GM19468 (cell line): ENCODE measurements around the gene ATG12.
"Not testable (repeated sequence)": the region's sequence is repeated elsewhere in the genome, so short reads cannot be mapped to it uniquely, and the experiment has no call there.

ENCODE experiments used
- ATAC-seq: cut with Tn5 transposase; IDR thresholded peaks from one replicate; pipeline ENCODE4 v1.9.1; 2021; ENCODE audit warnings: mild to moderate bottlenecking, moderate library complexity, moderate number of reproducible peaks; ENCODE audit not compliant: unreplicated experiment; ENCODE audit errors: extremely low read depth

The ATG12 gene

GRCh38 chr5:115841382-115842088, at the start of gene ATG12, which contains the start of gene AP3S1:
Gene ATG12, minus strand, starts transcription at chr5:115841565. Its CDS starts 13 bp downstream, at chr5:115841552.
Gene AP3S1, plus strand, starts transcription at chr5:115841935. Its CDS starts 103 bp downstream, at chr5:115842038.
- peak; percentile 85 for ATAC-seq

DNA sequence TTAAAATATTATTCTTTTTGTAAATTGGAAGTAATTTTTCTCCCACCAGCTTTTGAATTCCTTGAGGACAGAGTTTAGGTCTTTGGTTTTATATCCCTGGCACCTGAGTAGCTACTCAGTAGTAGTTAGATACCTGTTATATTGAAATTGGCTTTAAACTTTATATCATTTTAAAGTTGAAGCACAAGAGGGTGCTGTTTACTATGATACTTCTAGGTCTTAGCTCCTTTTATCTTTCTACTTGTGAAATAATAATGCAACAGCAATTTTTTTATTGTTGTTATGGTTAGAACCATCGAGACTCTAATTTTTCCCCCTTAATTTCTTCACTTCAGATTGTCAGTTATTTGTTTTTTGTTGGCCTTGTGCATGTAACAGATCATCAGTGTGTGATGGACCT, 46.7 kb upstream of the ATG12 start:
- no peak for ATAC-seq

GRCh38 chr5:115885208-115885607, 43.8 kb upstream of the ATG12 start:
- not testable (repeated sequence) for ATAC-seq

DNA sequence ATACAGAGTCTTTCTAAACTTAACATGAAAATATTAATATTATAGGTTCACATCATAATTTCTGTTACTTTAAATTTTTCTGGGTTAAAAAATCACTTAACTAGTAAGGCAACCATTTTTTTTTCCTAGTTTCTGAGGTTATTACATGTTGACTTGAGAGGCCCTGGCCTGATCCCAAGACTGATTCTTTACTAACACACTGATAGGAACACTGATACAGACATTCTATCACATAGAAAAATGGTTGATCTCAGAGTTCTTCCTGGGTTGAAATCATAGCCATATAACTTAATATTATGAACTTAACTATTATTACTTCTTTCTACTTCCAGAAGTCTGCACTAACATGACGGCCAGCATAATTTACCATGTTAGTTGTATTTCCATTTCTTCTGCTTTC, 43.3 kb upstream of the ATG12 start:
- ATAC-seq = no peak

GRCh38 chr5:115882434-115882833, 41.1 kb upstream of the ATG12 start:
- ATAC-seq = not testable (repeated sequence)

DNA sequence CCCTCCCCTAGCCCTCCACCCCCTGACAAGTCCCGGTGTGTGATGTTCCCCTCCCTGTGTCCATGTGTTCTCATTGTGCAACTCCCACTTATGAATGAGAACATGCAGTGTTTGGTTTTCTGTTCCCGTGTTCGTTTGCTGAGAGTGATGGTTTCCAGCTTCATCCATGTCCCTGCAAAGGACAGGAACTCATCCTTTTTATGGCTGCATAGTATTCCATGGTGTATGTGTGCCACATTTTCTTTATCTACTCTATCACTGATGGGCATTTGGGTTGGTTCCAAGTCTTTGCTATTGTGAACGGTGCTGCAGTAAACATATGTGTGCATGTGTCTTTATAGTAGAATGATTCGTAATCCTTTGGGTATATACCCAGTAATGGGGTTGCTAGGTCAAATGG, 36.0 kb upstream of the ATG12 start:
- ATAC-seq = not testable (repeated sequence)

DNA sequence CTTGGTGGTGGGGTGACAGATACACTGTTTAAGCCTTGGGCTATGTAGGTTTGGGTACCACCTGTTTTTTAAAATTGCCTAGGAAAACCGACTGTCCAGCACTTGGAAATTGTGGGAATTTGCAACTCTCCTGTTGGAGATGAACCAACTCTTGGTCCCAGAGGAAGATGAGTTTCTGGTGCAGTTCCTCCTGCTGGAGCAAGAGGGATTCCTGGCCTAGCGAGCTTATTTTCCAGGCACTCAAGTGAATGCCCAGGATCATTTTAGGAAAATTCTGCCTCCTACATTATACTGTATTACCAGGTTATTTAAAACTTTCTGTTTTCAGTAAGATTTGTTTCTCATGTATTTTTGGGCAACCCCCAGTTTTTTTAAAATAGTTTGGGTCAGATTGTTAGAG, 34.1 kb upstream of the ATG12 start:
- no peak for ATAC-seq

DNA sequence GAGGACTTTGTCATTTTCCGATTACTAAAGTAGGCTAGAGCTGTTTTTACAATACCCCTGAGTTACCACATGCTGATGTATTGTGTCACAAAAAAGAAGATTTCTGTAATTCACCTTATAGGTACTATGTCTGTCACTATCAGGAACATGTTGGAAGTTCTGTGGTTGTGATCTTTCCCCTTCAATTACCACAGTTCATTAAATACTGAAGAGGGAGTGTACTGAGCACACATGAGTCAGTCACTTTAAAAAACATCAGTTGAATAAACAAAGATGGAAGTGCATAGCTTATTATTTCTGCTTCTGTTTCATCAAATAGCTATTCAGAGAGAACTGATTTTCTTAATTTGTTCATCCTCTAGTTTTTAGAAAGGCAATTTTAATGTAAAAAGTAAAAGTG, 32.0 kb upstream of the ATG12 start:
- no peak for ATAC-seq

DNA sequence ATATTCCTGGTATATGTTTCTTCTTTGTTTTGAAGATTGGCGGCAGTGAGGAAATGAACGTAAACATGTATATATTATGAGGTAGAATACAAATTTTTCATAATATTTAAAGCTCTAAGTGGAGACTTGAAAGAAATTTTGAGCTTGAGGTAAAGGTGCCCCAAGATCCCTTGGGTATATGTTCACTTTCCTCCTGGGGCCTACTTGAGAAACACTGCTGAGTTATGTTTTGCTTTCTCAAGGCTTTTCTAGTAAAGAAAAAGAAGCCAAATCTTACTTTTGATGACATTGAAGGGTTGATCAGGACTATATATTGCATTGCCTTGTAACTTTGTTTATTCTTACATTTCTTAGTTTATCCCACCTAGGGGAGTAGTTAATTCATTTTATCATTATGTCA, 31.1 kb upstream of the ATG12 start:
- ATAC-seq = no peak

DNA sequence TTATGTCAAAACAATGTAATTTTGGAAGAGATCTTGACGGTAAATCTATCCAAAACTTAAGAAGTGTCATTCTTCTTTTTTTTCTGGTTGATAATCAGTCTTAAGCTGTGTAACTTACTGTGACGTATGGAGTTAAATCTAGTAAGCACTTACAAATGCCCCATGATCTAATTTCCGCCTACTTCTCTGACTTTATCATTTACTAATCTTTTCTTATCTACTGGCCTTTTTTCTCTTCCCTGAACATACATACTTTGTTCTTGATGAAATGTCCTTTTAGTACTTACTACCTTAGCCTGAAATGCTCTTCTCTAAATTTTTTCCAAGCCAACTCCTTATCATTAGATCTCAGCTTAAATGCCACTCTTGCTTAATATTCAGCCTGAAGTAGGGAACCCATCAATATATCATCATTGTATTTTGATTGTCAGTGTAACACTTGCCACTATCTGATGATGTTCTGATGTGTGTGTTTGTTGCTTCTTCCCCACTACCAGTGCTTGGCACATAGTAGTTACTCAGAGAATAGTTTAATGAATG, 28.0 kb upstream of the ATG12 start:
- no peak for ATAC-seq

- ATAC-seq = no peak
Observed at GRCh38 chr5:115859378-115859777, 18.0 kb upstream of the ATG12 start.

GRCh38 chr5:115858396-115858795, 17.0 kb upstream of the ATG12 start:
- no peak for ATAC-seq

DNA sequence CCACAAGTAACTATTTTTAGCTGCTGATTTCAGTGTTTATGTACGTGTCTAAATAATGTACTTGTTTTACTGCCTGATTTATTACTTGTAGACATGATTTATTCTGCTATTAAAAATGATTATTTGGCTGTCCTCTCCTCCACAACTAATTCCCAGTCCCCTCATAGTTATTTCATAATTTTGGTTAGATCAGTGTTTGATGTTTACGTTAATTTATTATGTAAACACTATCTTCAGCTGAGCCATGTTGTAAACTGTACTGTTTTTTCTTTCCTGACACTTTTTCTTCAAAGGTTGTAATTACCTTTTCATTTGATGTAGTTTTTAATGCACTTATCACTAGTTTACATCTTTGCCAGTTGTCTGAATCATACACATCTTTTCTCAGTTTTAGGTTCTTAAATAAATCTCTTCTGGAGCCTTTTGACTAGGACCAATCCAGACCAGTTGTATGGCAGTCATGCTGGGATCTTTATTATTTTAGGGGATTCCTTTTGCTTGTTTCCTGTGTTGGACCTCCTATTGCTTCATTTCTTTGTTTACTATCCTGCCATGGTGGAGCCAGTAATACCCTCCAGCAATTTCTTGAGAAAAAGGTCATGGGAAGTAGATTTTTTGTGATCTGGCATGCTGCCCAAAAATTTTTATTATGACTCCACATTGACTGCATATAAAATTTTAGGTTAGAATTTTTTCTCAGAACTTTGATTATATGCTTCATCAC, 16.4 kb upstream of the ATG12 start:
- no peak for ATAC-seq

- ATAC-seq = no peak
Observed at GRCh38 chr5:115857057-115857479, 15.7 kb upstream of the ATG12 start.

- ATAC-seq = no peak
Observed at GRCh38 chr5:115855959-115856358, 14.6 kb upstream of the ATG12 start.

- no peak for ATAC-seq
Observed at GRCh38 chr5:115854139-115854538, 12.8 kb upstream of the ATG12 start.

GRCh38 chr5:115850744-115851416, 9.5 kb upstream of the ATG12 start:
- no peak for ATAC-seq

DNA sequence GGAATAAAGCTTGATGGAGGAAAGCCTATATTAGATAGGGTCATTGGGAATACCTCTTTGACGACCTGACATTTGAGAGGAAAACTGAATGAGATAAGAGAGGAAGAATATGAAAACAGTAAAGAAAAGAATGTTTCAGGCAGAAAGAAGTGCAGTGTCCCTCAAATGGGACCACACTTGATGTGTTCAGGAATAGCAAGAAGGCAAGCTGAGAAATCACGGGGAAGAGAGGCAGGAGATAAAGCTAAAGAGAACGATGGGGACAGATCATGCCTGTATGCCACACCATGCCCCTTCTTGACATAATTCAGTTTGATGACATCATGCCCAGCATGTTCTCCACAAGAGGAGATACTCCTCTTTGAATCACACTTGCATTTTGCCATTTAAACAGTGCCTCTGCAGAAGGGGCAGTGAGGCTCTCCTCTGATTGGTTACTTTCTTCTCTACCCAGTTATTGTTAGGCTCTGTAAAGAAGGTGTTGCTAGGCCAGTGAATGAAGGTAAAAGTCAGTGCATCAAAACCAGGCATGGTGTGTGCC, 8.0 kb upstream of the ATG12 start:
- no peak for ATAC-seq

- no peak for ATAC-seq
Observed at GRCh38 chr5:115847290-115847689, 5.9 kb upstream of the ATG12 start.

DNA sequence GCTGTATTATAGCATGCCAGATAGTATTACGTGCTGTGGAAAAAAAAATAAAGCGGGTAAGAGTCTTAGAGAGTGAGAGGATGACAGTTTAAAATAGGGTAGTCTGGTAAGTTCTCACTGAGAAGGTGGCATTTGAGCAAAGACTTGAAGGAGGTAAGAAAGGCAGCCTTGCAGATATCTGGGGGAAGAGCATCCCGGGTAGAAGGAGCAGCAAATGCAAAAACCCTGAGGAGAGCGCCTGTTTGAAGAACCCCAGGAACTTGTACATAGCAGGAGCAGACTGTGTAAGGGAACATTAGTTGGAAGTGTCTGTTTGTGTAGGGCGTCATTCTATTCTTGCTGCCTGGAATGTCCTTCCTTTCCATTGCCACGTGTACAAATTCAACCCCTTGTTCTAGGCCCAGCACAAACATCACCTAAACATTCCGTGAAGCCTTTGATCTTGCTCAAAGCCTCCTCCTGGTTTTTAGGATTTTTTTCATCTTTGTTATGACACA, 3.0 kb upstream of the ATG12 start:
- no peak for ATAC-seq
